HUES64 (cell line): ENCODE results near the gene TRMT1.

Experiments
- H3K27ac ChIP-seq: 2 replicates; pipeline ENCODE4 v1.7.0; 2013; ENCODE audit warnings: low read depth, low read length, inconsistent platforms
- H3K27me3 ChIP-seq: 2 replicates; pipeline ENCODE4 v1.6.1; 2013; ENCODE audit warnings: mild to moderate bottlenecking, low read length; ENCODE audit not compliant: insufficient read depth
- H3K36me3 ChIP-seq: 2 replicates; pipeline ENCODE4 v1.6.1; 2013; ENCODE audit warnings: mild to moderate bottlenecking, low read length; ENCODE audit not compliant: insufficient read depth
- H3K4me1 ChIP-seq: 2 replicates; pipeline ENCODE4 v1.6.1; 2013; ENCODE audit warnings: mild to moderate bottlenecking, low read length, moderate library complexity; ENCODE audit not compliant: insufficient read depth
- H3K4me3 ChIP-seq: 2 replicates; pipeline ENCODE4 v1.5.1; 2013; ENCODE audit warnings: mild to moderate bottlenecking, low read length, moderate library complexity
- H3K9ac ChIP-seq: 2 replicates; pipeline ENCODE4 v1.6.1; 2013; ENCODE audit warnings: mild to moderate bottlenecking, low read depth, low read length
- H3K9me3 ChIP-seq: 2 replicates; pipeline ENCODE4 v1.6.1; 2013; ENCODE audit warnings: low read depth, low read length; ENCODE audit not compliant: insufficient read depth
- WGBS: fragments of 150-250, 120-280 bp; methylation state at CpG from one replicate; pipeline ENCODE4 v1.1.7; 2013; ENCODE audit warnings: missing lambda C conversion rate; 5-methylcytosine and 5-hydroxymethylcytosine counted together

Gene TRMT1

GRCh38 chr19:13071444-13072187 is 44.9 kb downstream of the TRMT1 start:
- WGBS: 75% methylated on average over 6 of the region's 9 CpGs
- 0 out of 2 replicates have a peak, but pooled peaks cover 2% of the 10 kb centered on the region for H3K4me1 ChIP-seq
- H3K9ac ChIP-seq: no peak overlapping the region
- no peak overlapping the region for H3K4me3 ChIP-seq
- H3K36me3 ChIP-seq: no peaks in the 10 kb centered on the region
- H3K27me3 ChIP-seq: peaks cover 33% of the 10 kb centered on the region
- no peak overlapping the region for H3K27ac ChIP-seq
- H3K9me3 ChIP-seq: no peaks in the 10 kb centered on the region

- 94% methylated on average over 32 of the region's 32 CpGs for WGBS
- peaks cover 26% of the 10 kb centered on the region for H3K27me3 ChIP-seq
- H3K4me3 ChIP-seq: no peak overlapping the region
- H3K36me3 ChIP-seq: no peaks in the 10 kb centered on the region
- H3K27ac ChIP-seq: no peak overlapping the region
- H3K4me1 ChIP-seq: no peaks in the 10 kb centered on the region
- H3K9me3 ChIP-seq: no peaks in the 10 kb centered on the region
- no peak overlapping the region for H3K9ac ChIP-seq
Measured at GRCh38 chr19:13070425-13071140, 46.0 kb downstream of the TRMT1 start.

- WGBS: 79% methylated on average over 20 of the region's 20 CpGs
- no peaks in the 10 kb centered on the region for H3K36me3 ChIP-seq
- H3K27ac ChIP-seq: no peak overlapping the region
- no peaks in the 10 kb centered on the region for H3K4me1 ChIP-seq
- H3K4me3 ChIP-seq: no peak overlapping the region
- H3K27me3 ChIP-seq: peaks cover 32% of the 10 kb centered on the region
- H3K9ac ChIP-seq: no peak overlapping the region
- no peaks in the 10 kb centered on the region for H3K9me3 ChIP-seq
Measured at GRCh38 chr19:13069415-13070359, 46.9 kb downstream of the TRMT1 start.

GRCh38 chr19:13068085-13068846 is 48.3 kb downstream of the TRMT1 start:
- no peak overlapping the region for H3K27ac ChIP-seq
- no peaks in the 10 kb centered on the region for H3K36me3 ChIP-seq
- H3K27me3 ChIP-seq: peaks cover 47% of the 10 kb centered on the region
- no peaks in the 10 kb centered on the region for H3K4me1 ChIP-seq
- WGBS: 88% methylated on average over 6 of the region's 6 CpGs
- H3K4me3 ChIP-seq: no peak overlapping the region
- no peaks in the 10 kb centered on the region for H3K9me3 ChIP-seq
- no peak overlapping the region for H3K9ac ChIP-seq

GRCh38 chr19:13066933-13067807 is 49.4 kb downstream of the TRMT1 start:
- H3K9ac ChIP-seq: no peak overlapping the region
- H3K36me3 ChIP-seq: no peaks in the 10 kb centered on the region
- H3K9me3 ChIP-seq: no peaks in the 10 kb centered on the region
- peaks cover 57% of the 10 kb centered on the region for H3K27me3 ChIP-seq
- H3K4me3 ChIP-seq: no peak overlapping the region
- H3K27ac ChIP-seq: no peak overlapping the region
- H3K4me1 ChIP-seq: no peaks in the 10 kb centered on the region
- WGBS: 91% methylated on average over 17 of the region's 17 CpGs

- H3K9ac ChIP-seq: no peak overlapping the region
- WGBS: 84% methylated on average over 5 of the region's 5 CpGs
- peaks cover 62% of the 10 kb centered on the region for H3K27me3 ChIP-seq
- H3K4me3 ChIP-seq: no peak overlapping the region
- H3K4me1 ChIP-seq: 0 out of 2 replicates have a peak, but pooled peaks cover under 1% of the 10 kb centered on the region
- H3K9me3 ChIP-seq: no peaks in the 10 kb centered on the region
- H3K36me3 ChIP-seq: no peaks in the 10 kb centered on the region
- H3K27ac ChIP-seq: no peak overlapping the region
Measured at GRCh38 chr19:13066226-13066625, 50.3 kb downstream of the TRMT1 start.

- Histone ChIP-seq H3K27me3 (peaks cover 73% of the 10 kb centered on the region), H3K9ac (no peak overlapping the region), H3K4me3 (no peak overlapping the region), H3K4me1 (peaks cover 15% of the 10 kb centered on the region), H3K27ac (no peak overlapping the region), H3K9me3 (no peaks in the 10 kb centered on the region), H3K36me3 (no peaks in the 10 kb centered on the region)
- 87% methylated on average over 6 of the region's 6 CpGs for WGBS
Measured at GRCh38 chr19:13064092-13064489, 52.4 kb downstream of the TRMT1 start.

GRCh38 chr19:13063461-13064091 is 53.0 kb downstream of the TRMT1 start:
- H3K9ac ChIP-seq: no peak overlapping the region
- 84% methylated on average over 4 of the region's 5 CpGs for WGBS
- H3K36me3 ChIP-seq: no peaks in the 10 kb centered on the region
- no peak overlapping the region for H3K27ac ChIP-seq
- peaks cover 19% of the 10 kb centered on the region for H3K4me1 ChIP-seq
- peaks cover 76% of the 10 kb centered on the region for H3K27me3 ChIP-seq
- H3K9me3 ChIP-seq: no peaks in the 10 kb centered on the region
- no peak overlapping the region for H3K4me3 ChIP-seq

- H3K27me3 ChIP-seq: peaks cover 85% of the 10 kb centered on the region
- H3K27ac ChIP-seq: no peak overlapping the region
- no peaks in the 10 kb centered on the region for H3K36me3 ChIP-seq
- no peak overlapping the region for H3K4me3 ChIP-seq
- H3K9me3 ChIP-seq: no peaks in the 10 kb centered on the region
- no peak overlapping the region for H3K9ac ChIP-seq
- peaks cover 25% of the 10 kb centered on the region for H3K4me1 ChIP-seq
Measured at GRCh38 chr19:13062317-13062716, 54.2 kb downstream of the TRMT1 start.
